HG03354 (cell line): Measurements from ENCODE around the gene HS6ST2.
A peak's percentile ranks its signal among the peaks of the same experiment; 100 is the strongest.

Source experiments
- ATAC-seq: cut with Tn5 transposase; IDR thresholded peaks from one replicate; pipeline ENCODE4 v1.9.1; 2021; ENCODE audit warnings: mild to moderate bottlenecking; ENCODE audit not compliant: unreplicated experiment, poor library complexity, severe bottlenecking

Gene HS6ST2

DNA sequence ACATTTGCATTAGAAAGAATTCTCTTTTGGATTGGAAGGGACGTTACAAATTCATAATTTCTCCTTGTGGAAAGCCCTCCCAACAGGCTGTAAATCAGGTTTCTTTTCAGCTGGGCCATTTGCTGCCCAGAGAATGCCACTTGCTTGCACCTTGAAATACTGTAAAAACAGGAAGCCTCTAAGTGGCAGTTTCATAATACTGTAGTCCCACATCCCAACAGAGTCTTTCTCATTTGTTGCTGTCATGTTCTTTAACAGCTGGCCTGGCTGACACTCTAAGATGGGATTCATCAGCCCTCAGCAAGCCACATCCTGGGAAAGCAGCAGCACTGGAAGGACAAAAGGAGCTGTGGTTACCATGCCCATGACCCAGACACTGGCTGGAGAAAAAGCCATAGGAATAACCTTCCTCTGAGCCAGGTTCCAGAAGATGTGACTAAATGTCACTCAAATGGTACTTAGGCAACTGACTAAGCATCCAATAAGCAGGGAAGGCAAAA, 247.7 kb downstream of the HS6ST2 start:
- ATAC-seq: no peak

DNA sequence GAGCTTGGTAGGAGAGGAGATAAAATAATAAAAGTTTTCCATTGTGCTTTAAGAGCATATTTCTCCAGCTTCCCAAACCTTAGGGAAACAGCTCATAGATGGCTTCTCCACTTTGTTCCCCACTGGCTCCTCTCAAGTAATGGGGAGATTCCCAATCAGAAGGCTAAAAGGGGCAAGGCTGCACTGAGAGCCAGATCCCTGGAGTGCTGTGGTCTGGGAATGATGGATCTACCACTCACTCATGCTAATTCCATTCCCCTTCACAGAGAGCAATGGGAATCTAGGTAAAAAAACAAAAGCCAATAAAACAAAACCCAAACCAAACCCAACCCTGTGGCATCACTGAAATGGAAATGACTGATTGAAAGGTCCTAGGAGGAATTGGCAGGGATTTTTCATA, 249.9 kb downstream of the HS6ST2 start:
- no peak for ATAC-seq

DNA sequence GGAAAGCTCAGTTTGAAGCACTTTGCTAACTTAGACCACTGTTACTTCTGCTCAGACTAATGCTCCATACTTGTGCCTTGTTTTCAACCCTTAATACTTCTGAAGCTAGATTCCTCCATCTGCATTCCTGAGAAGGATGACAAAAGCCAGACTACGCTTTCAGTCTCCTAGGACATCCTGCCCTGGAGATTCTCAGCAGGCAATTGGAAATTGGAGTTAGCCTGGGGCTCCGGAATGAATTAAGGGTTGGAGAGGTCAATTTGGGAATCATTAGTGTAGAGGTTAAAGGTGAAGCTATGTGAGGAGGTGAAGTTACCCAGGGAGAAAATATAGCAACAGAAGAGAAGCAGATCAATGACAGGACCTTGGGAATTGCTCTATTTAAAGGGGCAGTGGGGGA, 253.7 kb downstream of the HS6ST2 start:
- ATAC-seq: no peak

DNA sequence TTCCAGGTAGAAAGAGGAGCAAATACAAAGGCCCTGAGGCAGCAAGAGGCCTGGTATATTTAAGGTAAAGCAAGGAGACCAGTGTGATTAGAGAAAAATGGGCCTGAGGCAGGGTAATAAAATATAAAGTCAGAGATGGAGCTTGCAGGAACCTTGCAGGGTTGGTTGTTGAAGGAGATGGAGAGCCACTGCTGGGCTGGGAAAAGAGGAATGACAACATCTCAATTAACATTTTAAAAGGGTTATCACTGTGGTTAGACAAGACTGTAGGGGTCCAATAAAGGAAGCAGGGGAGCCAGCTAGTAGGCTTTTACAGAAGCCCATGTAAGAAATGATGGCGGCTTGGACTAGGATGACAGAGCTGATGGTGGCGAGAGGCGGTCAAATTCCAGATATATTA, 264.0 kb downstream of the HS6ST2 start:
- no peak for ATAC-seq

- no peak for ATAC-seq
These were observed 265.9 kb downstream of the HS6ST2 start for GRCh38 chrX:132692526-132692925.

- no peak for ATAC-seq
These were observed 266.4 kb downstream of the HS6ST2 start for GRCh38 chrX:132692066-132692465.

DNA sequence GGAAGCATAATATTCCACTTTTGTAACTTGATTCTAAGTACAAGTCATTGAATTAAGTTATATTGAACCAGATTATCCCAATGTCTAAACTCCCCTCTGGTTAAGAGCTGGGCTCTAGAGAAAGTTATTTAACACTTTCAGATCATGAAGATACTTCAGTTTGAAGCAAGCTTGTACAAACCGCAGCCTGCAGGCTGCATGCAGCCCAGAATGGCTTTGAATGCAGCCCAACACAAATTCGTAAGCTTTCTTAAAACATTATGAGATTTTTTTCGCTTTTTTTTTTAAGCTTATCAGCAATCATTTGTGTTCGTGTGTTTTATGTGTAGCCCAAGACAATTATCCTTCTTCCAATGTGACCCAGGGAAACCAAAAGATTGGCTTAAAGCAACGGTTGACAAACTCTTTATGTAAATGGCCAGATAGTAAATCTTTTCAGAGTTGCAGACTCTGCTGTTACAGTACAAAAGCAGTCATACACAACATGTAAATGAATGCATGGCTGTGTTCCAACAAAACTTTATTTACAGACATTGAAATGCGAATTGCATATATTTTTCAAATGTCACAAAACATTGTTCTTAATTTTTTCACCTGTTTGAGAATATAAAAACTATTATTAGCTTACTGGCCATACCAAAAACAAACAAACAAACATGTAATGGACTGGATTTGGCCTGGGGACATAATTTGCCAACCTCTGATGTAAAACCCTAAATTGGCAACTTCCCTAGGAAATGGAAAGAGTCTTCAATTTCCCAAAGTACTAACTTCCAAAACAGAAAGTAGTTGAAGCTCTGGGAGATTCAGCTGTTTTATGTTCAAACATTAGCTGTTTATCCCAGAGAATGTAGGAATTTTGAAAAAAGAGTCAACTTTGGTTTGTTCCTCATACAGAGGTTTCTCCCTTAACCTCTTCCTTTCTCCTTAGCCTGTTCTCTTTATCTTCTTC, 268.5 kb downstream of the HS6ST2 start:
- ATAC-seq: no peak

DNA sequence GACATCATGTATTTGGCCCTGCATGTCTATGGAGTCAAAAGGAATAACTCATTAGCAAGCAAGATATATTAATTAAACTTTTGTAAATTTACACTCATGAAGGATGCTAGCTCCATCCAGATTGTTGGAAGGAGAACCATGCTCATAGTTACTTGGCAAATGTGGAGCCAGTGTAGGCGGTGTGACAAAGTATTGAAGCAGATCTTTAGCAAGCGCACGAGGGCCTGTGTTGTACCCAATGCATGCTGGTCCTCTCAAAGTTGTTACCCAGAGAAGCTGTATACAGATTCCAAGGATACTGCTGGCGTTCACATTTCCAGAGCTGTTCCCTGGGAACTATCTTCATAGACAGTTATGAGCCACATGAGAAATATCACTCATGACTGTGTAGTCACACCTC, 273.2 kb downstream of the HS6ST2 start:
- ATAC-seq: no peak

DNA sequence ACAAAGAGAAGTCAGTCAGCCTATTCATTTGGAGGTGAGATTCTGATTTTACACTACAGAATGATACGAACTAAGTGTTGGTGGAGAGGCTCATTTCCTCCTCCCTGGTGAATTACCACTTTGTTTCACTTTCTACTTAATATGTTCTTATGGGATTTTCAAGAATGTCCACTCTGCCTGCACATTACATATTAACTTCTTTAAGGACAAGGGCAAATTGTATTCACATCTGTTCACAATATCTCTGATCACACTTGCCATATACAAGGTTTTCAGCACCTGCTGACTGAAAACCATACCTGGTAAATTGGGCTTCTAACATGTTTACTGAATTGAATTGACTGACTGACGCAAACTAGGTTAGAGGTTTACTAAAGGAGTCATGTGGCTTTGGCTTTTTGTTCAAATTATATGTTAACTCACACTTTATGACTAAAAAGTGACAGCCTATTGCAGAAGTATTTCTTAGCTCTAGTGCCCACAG, 281.2 kb downstream of the HS6ST2 start:
- peak; percentile 67 for ATAC-seq

- ATAC-seq: peak; percentile 50
These were observed 281.8 kb downstream of the HS6ST2 start for GRCh38 chrX:132676561-132677186.

- ATAC-seq: no peak
These were observed 282.3 kb downstream of the HS6ST2 start for GRCh38 chrX:132676102-132676501.

DNA sequence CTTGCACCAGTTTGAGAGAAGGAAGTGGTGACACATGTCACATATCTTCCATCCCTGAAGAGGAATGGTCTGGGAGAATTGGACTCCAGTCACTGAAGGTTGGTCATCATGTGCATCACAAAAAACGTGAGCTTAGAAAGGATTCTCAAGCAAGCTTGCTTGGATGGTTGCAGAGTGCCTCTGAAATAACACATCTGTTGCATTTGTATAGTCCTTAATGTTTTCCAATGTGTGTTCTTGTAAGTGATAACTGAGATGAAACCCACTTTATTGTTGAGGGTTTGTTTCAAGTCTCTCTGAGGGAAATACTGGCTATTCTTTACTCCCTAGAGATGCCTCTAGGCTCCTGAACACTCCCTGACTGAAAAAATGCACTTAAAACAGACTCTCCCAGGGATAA, 285.1 kb downstream of the HS6ST2 start:
- ATAC-seq: no peak

DNA sequence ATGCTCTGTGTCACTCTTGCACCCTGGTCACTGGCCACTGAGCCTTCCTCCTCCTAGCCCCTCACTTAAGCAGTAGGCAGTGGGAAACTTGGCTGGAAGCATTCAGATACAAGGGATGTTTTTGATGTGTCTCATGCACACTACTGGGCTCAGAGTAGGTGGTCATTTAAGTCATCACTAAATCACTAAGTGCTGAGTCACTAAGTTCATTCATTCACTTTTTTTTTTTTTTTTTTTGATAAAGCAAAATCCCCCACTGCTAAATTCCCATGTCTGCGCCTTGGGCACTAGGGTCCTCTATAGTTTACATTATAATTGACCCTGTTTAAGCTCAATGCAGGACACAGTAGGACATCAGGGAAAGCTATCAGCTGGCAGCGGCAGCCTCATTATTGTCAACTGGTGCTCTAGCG, 287.2 kb downstream of the HS6ST2 start:
- ATAC-seq: no peak

DNA sequence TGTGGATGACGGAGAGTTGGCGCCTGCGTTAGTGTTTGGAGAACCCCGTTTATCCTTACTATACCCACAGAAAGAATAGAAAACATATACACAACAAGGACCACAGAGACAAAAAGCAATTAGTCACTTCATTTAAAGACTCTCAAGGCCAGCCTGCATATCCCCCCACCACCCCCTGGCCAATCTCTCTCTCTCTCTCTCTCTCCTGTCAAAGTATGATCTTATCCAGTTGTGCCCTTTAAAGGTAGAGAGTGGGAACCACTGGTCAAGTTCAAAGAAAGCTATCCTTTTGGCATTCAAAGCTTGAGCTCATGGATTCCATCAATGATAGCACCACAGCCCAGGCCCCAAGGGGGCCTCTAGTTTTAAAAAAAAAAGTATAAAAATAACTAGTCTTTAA, 289.3 kb downstream of the HS6ST2 start:
- ATAC-seq: no peak

DNA sequence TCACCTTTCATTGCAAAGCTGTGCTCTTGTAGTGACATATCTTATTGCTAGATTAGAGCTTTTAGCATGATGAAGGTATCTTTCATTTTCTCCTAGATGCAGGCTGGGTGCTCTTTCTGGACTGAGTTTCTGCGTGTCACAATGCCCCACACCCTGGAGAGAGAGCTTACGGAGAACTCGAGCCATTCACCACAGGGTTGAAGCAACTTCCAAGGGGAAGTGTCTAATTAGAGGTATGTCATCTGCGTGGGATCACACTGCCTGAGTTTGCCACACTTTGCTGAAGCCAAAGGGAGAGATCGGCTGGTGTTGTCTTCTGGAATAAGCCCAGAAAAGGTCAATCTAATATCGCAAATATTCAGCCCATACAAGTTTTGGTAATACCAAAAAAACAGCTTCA, 290.3 kb downstream of the HS6ST2 start:
- no peak for ATAC-seq

DNA sequence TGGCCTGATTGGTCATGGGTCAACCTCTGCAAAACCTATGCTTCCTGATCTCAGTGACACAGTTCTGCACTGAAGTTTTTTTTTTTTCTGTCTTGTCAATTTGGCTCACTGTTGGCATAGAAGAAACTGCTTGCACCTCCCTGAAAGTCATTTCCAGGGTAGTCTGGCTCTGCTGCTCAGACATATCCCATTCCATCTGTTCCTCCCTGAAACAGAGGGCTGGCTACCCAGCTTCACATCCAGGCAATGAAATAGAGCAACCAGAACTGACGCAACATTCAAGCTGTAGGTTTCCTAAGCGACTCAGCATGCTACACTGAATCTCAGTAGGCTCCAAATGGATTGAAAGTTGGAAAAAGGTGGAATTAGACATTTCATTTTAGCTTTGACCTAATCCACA, 292.8 kb downstream of the HS6ST2 start:
- ATAC-seq: no peak

- no peak for ATAC-seq
These were observed 294.2 kb downstream of the HS6ST2 start for GRCh38 chrX:132664273-132664672.

- ATAC-seq: no peak
These were observed 295.6 kb downstream of the HS6ST2 start for GRCh38 chrX:132662844-132663243.

- no peak for ATAC-seq
These were observed 300.6 kb downstream of the HS6ST2 start for GRCh38 chrX:132657876-132658275.

- no peak for ATAC-seq
These were observed 305.6 kb downstream of the HS6ST2 start for GRCh38 chrX:132652871-132653270.
